ENCODE results near the gene TEX13A. TPM values are rescaled to one million over a fixed set of nuclear protein-coding genes. Genes with fewer than 3 reads are reported as not detected.

The TEX13A gene
- total and polyA plus RNA-seq, 7 donors = not detected

DNA sequence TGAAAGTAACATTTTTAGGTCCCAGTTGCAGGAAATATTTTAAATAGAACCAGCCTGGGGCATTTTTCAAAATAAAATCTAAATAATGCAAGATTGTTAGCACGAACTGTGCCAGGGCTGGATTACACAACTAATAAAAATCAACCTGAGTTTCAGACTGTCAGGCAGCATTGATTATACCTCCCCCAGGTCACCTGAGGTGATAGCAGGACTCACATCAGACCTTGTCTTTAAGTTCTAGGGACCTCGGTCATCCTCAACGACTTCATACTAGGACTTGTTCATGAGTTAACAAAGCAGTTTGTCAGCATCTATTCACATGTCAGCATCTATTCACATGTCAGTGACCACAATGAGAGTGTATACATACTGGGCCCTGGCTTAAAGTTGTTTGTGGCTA lies 8.7 kb upstream of the TEX13A start:
- H3K27ac ChIP-seq = no peak overlapping the region
- intact Hi-C loops (cut with DNase I) = no loop called here
- TF ChIP-seq POLR2AphosphoS5 (IDR thresholded peaks at IDR 0.05) (no peak), EP300 (IDR thresholded peaks at IDR 0.05) (no peak), POLR2A (IDR thresholded peaks at IDR 0.05) (no peak)
- TF ChIP-seq, protein P1, sequence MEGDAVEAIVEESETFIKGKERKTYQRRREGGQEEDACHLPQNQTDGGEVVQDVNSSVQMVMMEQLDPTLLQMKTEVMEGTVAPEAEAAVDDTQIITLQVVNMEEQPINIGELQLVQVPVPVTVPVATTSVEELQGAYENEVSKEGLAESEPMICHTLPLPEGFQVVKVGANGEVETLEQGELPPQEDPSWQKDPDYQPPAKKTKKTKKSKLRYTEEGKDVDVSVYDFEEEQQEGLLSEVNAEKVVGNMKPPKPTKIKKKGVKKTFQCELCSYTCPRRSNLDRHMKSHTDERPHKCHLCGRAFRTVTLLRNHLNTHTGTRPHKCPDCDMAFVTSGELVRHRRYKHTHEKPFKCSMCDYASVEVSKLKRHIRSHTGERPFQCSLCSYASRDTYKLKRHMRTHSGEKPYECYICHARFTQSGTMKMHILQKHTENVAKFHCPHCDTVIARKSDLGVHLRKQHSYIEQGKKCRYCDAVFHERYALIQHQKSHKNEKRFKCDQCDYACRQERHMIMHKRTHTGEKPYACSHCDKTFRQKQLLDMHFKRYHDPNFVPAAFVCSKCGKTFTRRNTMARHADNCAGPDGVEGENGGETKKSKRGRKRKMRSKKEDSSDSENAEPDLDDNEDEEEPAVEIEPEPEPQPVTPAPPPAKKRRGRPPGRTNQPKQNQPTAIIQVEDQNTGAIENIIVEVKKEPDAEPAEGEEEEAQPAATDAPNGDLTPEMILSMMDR (IDR thresholded peaks at IDR 0.05) = no peak
- DNase-seq = no peak
- H3K36me3 ChIP-seq = no peaks in the 10 kb centered on the region
- no peaks in the 10 kb centered on the region for H3K27me3 ChIP-seq
- H3K9me3 ChIP-seq = no peaks in the 10 kb centered on the region
- no peaks in the 10 kb centered on the region for H3K4me1 ChIP-seq
- H3K4me3 ChIP-seq = no peak overlapping the region
- 76% methylated on average over 3 of the region's 3 CpGs for WGBS, 2 donors

DNA sequence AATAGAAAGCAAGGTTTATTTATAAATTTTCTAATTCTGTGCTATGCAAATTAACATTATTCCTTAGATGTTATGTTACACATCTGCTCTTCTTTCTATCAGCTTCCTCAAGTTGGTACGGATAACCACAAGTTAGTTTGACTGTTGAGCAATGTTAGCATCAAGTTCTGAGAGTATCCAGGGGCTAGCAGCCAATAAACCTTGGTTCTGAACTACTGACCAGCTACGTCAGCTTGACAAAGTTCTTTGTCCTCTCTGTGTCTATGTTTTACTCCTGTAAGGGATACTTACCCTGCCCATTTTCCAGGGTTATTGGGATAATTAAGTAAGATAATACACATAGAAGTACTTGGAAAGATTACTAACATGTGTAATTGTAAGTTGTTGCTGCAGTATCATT lies 8.1 kb upstream of the TEX13A start:
- 67 to 77% methylated on average over 2 of the region's 2 CpGs for WGBS, 2 donors
- intact Hi-C loops (cut with DNase I) = no loop called here
- no peaks in the 10 kb centered on the region for H3K4me1 ChIP-seq

DNA sequence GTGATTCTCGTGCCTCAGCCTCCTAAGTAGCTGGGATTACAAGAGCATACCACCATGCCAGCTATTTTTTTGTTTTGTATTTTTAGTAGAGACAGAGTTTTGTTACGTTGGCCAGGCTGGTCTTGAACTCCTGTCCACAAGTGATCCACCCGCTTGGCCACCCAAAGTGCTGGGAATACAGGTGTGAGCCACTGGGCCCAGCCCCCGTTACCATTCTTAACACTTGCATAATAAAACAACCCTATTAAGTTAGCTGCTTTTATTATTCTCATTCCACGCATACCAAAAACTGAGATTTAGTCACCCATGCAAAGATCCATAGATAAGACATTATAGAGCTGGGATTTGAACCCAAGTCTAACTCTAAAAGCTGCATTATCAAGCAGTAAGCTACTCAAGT lies 6.0 kb upstream of the TEX13A start:
- Histone ChIP-seq H3K27me3 (no peaks in the 10 kb centered on the region), H3K27ac (no peak overlapping the region), H3K4me3 (no peak overlapping the region), H3K36me3 (no peaks in the 10 kb centered on the region), H3K9me3 (no peaks in the 10 kb centered on the region), H3K4me1 (no peaks in the 10 kb centered on the region)
- no peak for TF ChIP-seq POLR2A (IDR thresholded peaks at IDR 0.05)
- TF ChIP-seq, protein P1 (IDR thresholded peaks at IDR 0.05) = no peak
- TF ChIP-seq POLR2AphosphoS5 (IDR thresholded peaks at IDR 0.05) = no peak
- TF ChIP-seq EP300 (IDR thresholded peaks at IDR 0.05) = no peak
- no peak for DNase-seq
- intact Hi-C loops (cut with DNase I) = no loop called here
- 79 to 81% methylated on average over 5 of the region's 5 CpGs for WGBS, 2 donors

More for the DNA sequence above, 8.1 kb upstream of the TEX13A start:
- H3K27me3 ChIP-seq = no peaks in the 10 kb centered on the region
- TF ChIP-seq POLR2A (IDR thresholded peaks at IDR 0.05) (no peak), POLR2AphosphoS5 (IDR thresholded peaks at IDR 0.05) (no peak), EP300 (IDR thresholded peaks at IDR 0.05) (no peak)
- TF ChIP-seq, protein P1 (IDR thresholded peaks at IDR 0.05) = no peak
- no peak overlapping the region for H3K27ac ChIP-seq
- DNase-seq = no peak
- H3K36me3 ChIP-seq = no peaks in the 10 kb centered on the region
- no peak overlapping the region for H3K4me3 ChIP-seq
- no peaks in the 10 kb centered on the region for H3K9me3 ChIP-seq

DNA sequence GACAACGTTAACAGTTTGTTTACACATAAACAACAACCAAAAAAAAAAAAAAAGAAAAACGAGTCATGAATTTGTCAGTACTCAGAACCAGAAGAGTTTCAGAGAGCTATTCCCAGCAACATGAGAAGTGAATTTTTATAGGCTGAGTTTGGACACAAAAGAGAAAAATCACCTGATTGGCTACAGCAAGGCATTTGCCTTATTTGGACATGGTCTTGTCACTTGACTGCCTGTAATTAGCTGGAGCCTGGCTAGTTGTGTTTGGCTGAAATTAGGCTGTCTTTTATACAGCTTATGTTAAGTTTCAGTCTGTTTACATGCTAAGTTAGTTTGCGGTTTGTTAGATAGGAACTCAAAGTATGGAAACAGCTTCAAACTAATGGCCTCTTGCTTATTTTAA lies 880 bp upstream of the TEX13A start:
- H3K27me3 ChIP-seq = no peaks in the 10 kb centered on the region
- 61 to 74% methylated on average over 3 of the region's 3 CpGs for WGBS, 2 donors
- H3K27ac ChIP-seq = no peak overlapping the region
- H3K36me3 ChIP-seq = no peaks in the 10 kb centered on the region
- H3K4me1 ChIP-seq = no peaks in the 10 kb centered on the region
- intact Hi-C loops (cut with DNase I) = no loop called here
- no peaks in the 10 kb centered on the region for H3K9me3 ChIP-seq
- H3K4me3 ChIP-seq = no peak overlapping the region
- TF ChIP-seq, protein P1 (IDR thresholded peaks at IDR 0.05) = no peak
- TF ChIP-seq POLR2AphosphoS5 (IDR thresholded peaks at IDR 0.05) = no peak
- no peak for TF ChIP-seq EP300 (IDR thresholded peaks at IDR 0.05)
- no peak for TF ChIP-seq POLR2A (IDR thresholded peaks at IDR 0.05)
- DNase-seq = no peak
